H9 (cell line): ENCODE results near the gene SNTG2. TPM values are rescaled to one million over a fixed set of nuclear protein-coding genes. Genes with fewer than 3 reads are reported as not detected.

Source experiments
- DNase-seq: peaks from one replicate; pipeline ENCODE4 v3.0.0-alpha.2; 2017
- H2AFZ ChIP-seq: one replicate; pipeline ENCODE4 v1.6.1; 2013; ENCODE audit warnings: mild to moderate bottlenecking, low read length, control low read depth, moderate library complexity
- H2AK5ac ChIP-seq: 2 replicates; pipeline ENCODE4 v1.6.1; 2013; ENCODE audit warnings: low read length, control low read depth, mixed read lengths; ENCODE audit not compliant: insufficient read length
- H2BK120ac ChIP-seq: one replicate; pipeline ENCODE4 v1.6.1; 2013; ENCODE audit warnings: low read depth, mild to moderate bottlenecking, low read length, control low read depth, inconsistent platforms; ENCODE audit not compliant: poor library complexity, severe bottlenecking
- H2BK12ac ChIP-seq: 2 replicates; pipeline ENCODE4 v1.6.1; 2013; ENCODE audit warnings: low read length, control low read depth, mixed read lengths, low read depth; ENCODE audit not compliant: insufficient read length
- H2BK15ac ChIP-seq: 2 replicates; pipeline ENCODE4 v1.6.1; 2013; ENCODE audit warnings: low read depth, low read length, control low read depth
- H2BK20ac ChIP-seq: one replicate; pipeline ENCODE4 v1.6.1; 2013; ENCODE audit warnings: low read depth, mild to moderate bottlenecking, low read length, control low read depth, inconsistent platforms; ENCODE audit not compliant: poor library complexity, severe bottlenecking
- H2BK5ac ChIP-seq: 2 replicates; pipeline ENCODE4 v1.6.1; 2013; ENCODE audit warnings: low read length, control low read depth, mixed read lengths; ENCODE audit not compliant: insufficient read length
- H3K14ac ChIP-seq: 2 replicates; pipeline ENCODE4 v1.6.1; 2013; ENCODE audit warnings: low read length, control low read depth; ENCODE audit not compliant: insufficient read depth
- H3K18ac ChIP-seq: 2 replicates; pipeline ENCODE4 v1.6.1; 2013; ENCODE audit warnings: low read depth, mild to moderate bottlenecking, mixed read lengths, low read length, control low read depth; ENCODE audit not compliant: insufficient read length
- H3K23ac ChIP-seq: 2 replicates; pipeline ENCODE4 v1.6.1; 2013; ENCODE audit warnings: low read length, control low read depth, mixed read lengths, low read depth; ENCODE audit not compliant: insufficient read length
- H3K23me2 ChIP-seq: 2 replicates; pipeline ENCODE4 v1.6.1; 2013; ENCODE audit warnings: low read depth, mild to moderate bottlenecking, mixed read lengths, low read length, control low read depth; ENCODE audit not compliant: insufficient read length, poor library complexity, severe bottlenecking
- H3K27ac ChIP-seq: 2 replicates; pipeline ENCODE4 v1.5.1; 2013; ENCODE audit warnings: low read length, control low read depth, mixed read lengths, low read depth; ENCODE audit not compliant: insufficient read length
- H3K27me3 ChIP-seq: 2 replicates; pipeline ENCODE4 v1.6.1; 2013; ENCODE audit warnings: low read length, control low read depth, inconsistent platforms; ENCODE audit not compliant: insufficient read depth
- H3K4ac ChIP-seq: 2 replicates; pipeline ENCODE4 v1.6.1; 2013; ENCODE audit warnings: low read depth, mild to moderate bottlenecking, control low read depth, inconsistent platforms, low read length, moderate library complexity
- H3K4me1 ChIP-seq: 2 replicates; pipeline ENCODE4 v1.6.1; 2013; ENCODE audit warnings: low read length, control low read depth, inconsistent platforms; ENCODE audit not compliant: insufficient read depth
- H3K4me2 ChIP-seq: 2 replicates; pipeline ENCODE4 v1.6.1; 2013; ENCODE audit warnings: low read length, control low read depth, mixed read lengths; ENCODE audit not compliant: insufficient read length, insufficient read depth
- H3K56ac ChIP-seq: 2 replicates; pipeline ENCODE4 v1.6.1; 2013; ENCODE audit warnings: low read depth, mild to moderate bottlenecking, mixed read lengths, low read length, control low read depth; ENCODE audit not compliant: insufficient read length
- H3K79me1 ChIP-seq: 2 replicates; pipeline ENCODE4 v1.6.1; 2013; ENCODE audit warnings: low read depth, mild to moderate bottlenecking, moderate library complexity, low read length, control low read depth, inconsistent platforms; ENCODE audit not compliant: insufficient read depth, poor library complexity, severe bottlenecking
- H3K79me2 ChIP-seq: 2 replicates; pipeline ENCODE4 v1.6.1; 2013; ENCODE audit warnings: low read length, control low read depth, inconsistent platforms; ENCODE audit not compliant: insufficient read depth
- H3K9ac ChIP-seq: 2 replicates; pipeline ENCODE4 v1.6.1; 2013; ENCODE audit warnings: low read length, control low read depth, mixed read lengths; ENCODE audit not compliant: insufficient read length; ENCODE audit errors: extremely low read depth
- H3K9me3 ChIP-seq: one replicate; pipeline ENCODE4 v1.6.1; 2013; ENCODE audit warnings: low read depth, low read length, inconsistent platforms; ENCODE audit not compliant: control insufficient read depth
- H3T11ph ChIP-seq: one replicate; pipeline ENCODE4 v1.6.1; 2013; ENCODE audit warnings: mild to moderate bottlenecking, low read length, control low read depth, inconsistent platforms
- H4K20me1 ChIP-seq: one replicate; pipeline ENCODE4 v1.6.1; 2013; ENCODE audit not compliant: control insufficient read depth, insufficient read length, insufficient read depth
- H4K5ac ChIP-seq: 2 replicates; pipeline ENCODE4 v1.6.1; 2013; ENCODE audit warnings: low read depth, mild to moderate bottlenecking, mixed read lengths, low read length, control low read depth; ENCODE audit not compliant: insufficient read length
- H4K8ac ChIP-seq: replicated peaks from 2 replicates; pipeline ENCODE4 v1.6.1; 2013; ENCODE audit warnings: low read length, control low read depth, mixed read lengths, low read depth; ENCODE audit not compliant: insufficient read length
- H4K91ac ChIP-seq: 2 replicates; pipeline ENCODE4 v1.6.1; 2013; ENCODE audit warnings: low read depth, mild to moderate bottlenecking, moderate library complexity, mixed read lengths, low read length, control low read depth; ENCODE audit not compliant: insufficient read length
- H3K27ac Mint-ChIP-seq, 3 experiments: 2 replicates in 2 of 3; 3 replicates in 1 of 3; pipeline ENCODE4 v1.8.0; 2020 to 2021; ENCODE audit warnings: mixed read lengths in 3 of 3, mild to moderate bottlenecking in 1 of 3, moderate library complexity in 1 of 3
- H3K27me3 Mint-ChIP-seq: 2 replicates; pipeline ENCODE4 v1.8.0; 2021; ENCODE audit warnings: low read depth, mild to moderate bottlenecking, moderate library complexity, mixed read lengths
- H3K36me3 Mint-ChIP-seq, 3 experiments: 2 replicates in 2 of 3; 3 replicates in 1 of 3; pipeline ENCODE4 v1.8.0; 2020 to 2021; ENCODE audit warnings: low read depth in 3 of 3, mixed read lengths in 3 of 3; ENCODE audit not compliant: insufficient read depth in 1 of 3
- H3K4me1 Mint-ChIP-seq, 2 experiments: 2 replicates each; pipeline ENCODE4 v1.8.0; 2020; ENCODE audit warnings: mixed read lengths in 2 of 2
- H3K4me3 Mint-ChIP-seq, 2 experiments: 2 replicates in 1 of 2; 3 replicates in 1 of 2; pipeline ENCODE4 v1.8.0; 2020 to 2021; ENCODE audit warnings: mild to moderate bottlenecking in 2 of 2, mixed read lengths in 2 of 2, moderate library complexity in 1 of 2
- H3K9me3 Mint-ChIP-seq, 2 experiments: 2 replicates in 1 of 2; 3 replicates in 1 of 2; pipeline ENCODE4 v1.8.0; 2020; ENCODE audit warnings: mild to moderate bottlenecking in 2 of 2, mixed read lengths in 2 of 2, moderate library complexity in 1 of 2
- whole genome bisulfite sequencing: extraction: QIAGEN DNeasy Blood & Tissue Kit; methylation state at CpG from one replicate; pipeline ENCODE4 v1.1.7; 2013; ENCODE audit warnings: missing lambda C conversion rate, low lambda C conversion rate, mixed read lengths; ENCODE audit not compliant: insufficient read length; ENCODE audit errors: extremely low coverage; 5-methylcytosine and 5-hydroxymethylcytosine counted together
- total RNA-seq: library from RNA; stranded (reverse); gene quantifications from 2 replicates; pipeline ENCODE4 v1.2.1, GENCODE V29; 2021
- TF ChIP-seq, protein P1 (sequence below): fragments of 200-600 bp; sonication (generic); conservative IDR thresholded peaks from 3 replicates; pipeline ENCODE4 v1.8.0; 2021; ENCODE audit warnings: antibody characterized with exemption, mild to moderate bottlenecking

Gene SNTG2
- total RNA-seq, 1 experiment from 2014 or later: 13.2 TPM

DNA sequence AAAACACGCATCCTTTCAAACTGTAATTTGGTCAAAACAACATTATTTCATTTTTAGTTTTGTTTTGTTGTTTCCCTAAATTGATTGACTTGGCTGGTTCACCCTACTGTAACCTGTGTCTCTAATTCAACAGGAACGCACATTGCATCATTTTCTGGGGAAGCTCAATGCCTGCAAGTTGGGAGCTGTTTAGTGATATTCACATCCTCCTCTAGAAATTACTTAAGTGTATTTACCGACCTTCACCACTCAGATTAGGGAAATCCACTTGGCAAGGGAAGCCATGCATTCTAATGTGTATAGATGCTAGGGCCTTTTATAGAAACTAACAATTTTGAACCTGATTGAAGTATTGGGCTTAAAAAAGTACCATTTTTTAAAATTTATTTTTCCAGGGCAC, 455.3 kb downstream of the SNTG2 start:
- TF ChIP-seq, protein P1, sequence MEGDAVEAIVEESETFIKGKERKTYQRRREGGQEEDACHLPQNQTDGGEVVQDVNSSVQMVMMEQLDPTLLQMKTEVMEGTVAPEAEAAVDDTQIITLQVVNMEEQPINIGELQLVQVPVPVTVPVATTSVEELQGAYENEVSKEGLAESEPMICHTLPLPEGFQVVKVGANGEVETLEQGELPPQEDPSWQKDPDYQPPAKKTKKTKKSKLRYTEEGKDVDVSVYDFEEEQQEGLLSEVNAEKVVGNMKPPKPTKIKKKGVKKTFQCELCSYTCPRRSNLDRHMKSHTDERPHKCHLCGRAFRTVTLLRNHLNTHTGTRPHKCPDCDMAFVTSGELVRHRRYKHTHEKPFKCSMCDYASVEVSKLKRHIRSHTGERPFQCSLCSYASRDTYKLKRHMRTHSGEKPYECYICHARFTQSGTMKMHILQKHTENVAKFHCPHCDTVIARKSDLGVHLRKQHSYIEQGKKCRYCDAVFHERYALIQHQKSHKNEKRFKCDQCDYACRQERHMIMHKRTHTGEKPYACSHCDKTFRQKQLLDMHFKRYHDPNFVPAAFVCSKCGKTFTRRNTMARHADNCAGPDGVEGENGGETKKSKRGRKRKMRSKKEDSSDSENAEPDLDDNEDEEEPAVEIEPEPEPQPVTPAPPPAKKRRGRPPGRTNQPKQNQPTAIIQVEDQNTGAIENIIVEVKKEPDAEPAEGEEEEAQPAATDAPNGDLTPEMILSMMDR: no peak
- H3K27me3 Mint-ChIP-seq: peaks cover 10% of the 10 kb centered on the region
- no CpG with 5 or more reads among the region's 3 CpGs for WGBS
- DNase-seq: no peak
- H3K9me3 ChIP-seq: no peaks in the 10 kb centered on the region
- peaks cover 10 to 13% of the 10 kb centered on the region in 2 experiments for H3K4me1 Mint-ChIP-seq
- peaks cover 0 to 7% of the 10 kb centered on the region in 2 experiments; a peak in 2 of 5 replicates for H3K9me3 Mint-ChIP-seq
- H3K79me1 ChIP-seq: no peaks in the 10 kb centered on the region
- H2BK20ac ChIP-seq: no peak overlapping the region
- H3K36me3 Mint-ChIP-seq: peaks cover 0 to 2% (median 0%) of the 10 kb centered on the region in 3 experiments; a peak in 2 of 7 replicates
- no peak overlapping the region for H3T11ph ChIP-seq
- H2BK120ac ChIP-seq: no peak overlapping the region
- no peak overlapping the region for H3K23ac ChIP-seq
- no peak overlapping the region for H4K91ac ChIP-seq
- no peak overlapping the region for H3K56ac ChIP-seq
- H3K4me1 ChIP-seq: no peaks in the 10 kb centered on the region; the same call in 1 of the 2 replicates
- H2BK15ac ChIP-seq: no peak overlapping the region
- H3K4me3 Mint-ChIP-seq: no peak overlapping the region
- no peak overlapping the region for H3K4me2 ChIP-seq
- H2BK12ac ChIP-seq: no peak overlapping the region
- no peak overlapping the region for H3K4ac ChIP-seq
- no peak overlapping the region for H3K18ac ChIP-seq
- H3K14ac ChIP-seq: no peak overlapping the region
- no peaks in the 10 kb centered on the region for H3K27me3 ChIP-seq
- no peak overlapping the region for H3K27ac ChIP-seq
- no peak overlapping the region for H2BK5ac ChIP-seq
- no peak overlapping the region for H4K8ac ChIP-seq
- H2AFZ ChIP-seq: no peak overlapping the region
- no peaks in the 10 kb centered on the region for H3K79me2 ChIP-seq
- H4K5ac ChIP-seq: no peak overlapping the region
- H4K20me1 ChIP-seq: no peaks in the 10 kb centered on the region
- H3K23me2 ChIP-seq: no peaks in the 10 kb centered on the region
- no peak overlapping the region; a peak in 1 of 7 replicates for H3K27ac Mint-ChIP-seq
- H3K9ac ChIP-seq: no peak overlapping the region
- H2AK5ac ChIP-seq: no peak overlapping the region
